NCI-H2196 (cell line): ENCODE measurements around the gene DSC3.

Source experiments
- DNase-seq: peaks from one replicate; lab custom pipeline; 2025; ENCODE audit not compliant: unreplicated experiment; lab: John Stamatoyannopoulos, UW

The DSC3 gene

DNA sequence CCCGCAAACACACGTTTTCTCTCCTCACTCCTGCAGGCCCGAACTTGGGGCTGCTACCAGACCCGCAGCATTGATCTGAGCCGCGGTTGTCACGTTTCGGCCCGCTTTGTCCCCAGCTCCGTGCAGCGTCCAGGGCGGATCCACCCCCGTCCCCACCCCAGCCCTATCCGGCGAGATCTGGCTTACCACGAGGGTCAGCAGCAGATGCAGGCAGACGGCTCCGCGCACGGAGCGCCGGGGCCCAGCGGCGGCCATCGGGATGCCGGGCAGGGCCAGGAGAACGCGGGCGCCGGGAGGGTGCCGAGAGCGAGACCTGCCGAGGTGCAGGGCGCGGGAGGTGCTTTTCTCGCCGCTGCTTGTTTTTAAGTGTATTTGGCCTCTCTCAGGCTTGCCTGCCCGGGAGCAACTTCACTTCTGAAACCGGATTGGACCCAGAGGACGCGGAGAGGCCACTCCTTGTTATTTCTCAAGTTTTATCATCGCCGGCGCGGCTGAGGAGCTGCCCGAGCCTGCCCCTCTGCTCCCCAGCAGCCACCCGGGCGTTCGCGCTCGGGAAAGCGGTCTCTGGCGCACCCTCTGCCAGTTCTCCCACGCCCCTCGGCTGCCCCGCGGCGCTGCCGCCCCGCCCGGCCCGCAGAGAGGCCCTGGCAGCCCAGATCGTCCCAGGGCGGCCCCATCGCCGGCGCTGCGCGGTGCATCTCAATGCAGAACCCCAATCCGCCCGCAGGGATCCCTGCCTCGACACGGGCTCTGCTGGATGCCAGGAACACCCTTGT lies at the start of gene DSC3:
TSS of gene DSC3 (minus strand) at position 337 of the 776 bp plus-strand sequence. CDS start at position 255, 82 bp downstream.
- no peak for DNase-seq

DNA sequence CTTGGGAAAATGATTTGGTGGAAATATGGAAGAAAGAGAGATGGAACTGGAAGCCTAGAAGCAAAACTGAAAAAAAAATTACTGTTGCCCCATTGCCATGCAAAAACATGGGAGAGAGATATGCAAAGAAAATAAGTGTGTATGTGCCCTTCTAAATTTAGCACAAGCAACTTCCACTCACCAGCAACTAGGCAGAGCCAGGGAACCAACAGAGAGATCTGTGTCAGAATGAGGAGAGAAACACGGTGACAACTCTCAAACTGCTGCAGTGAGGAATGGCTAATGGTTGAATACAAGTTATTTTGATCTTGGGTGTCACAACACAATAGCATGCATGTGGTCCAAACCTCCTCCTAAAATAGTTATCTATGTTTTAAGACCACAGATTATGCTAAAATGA lies 48.8 kb upstream of the DSC3 start:
- no peak for DNase-seq

DNA sequence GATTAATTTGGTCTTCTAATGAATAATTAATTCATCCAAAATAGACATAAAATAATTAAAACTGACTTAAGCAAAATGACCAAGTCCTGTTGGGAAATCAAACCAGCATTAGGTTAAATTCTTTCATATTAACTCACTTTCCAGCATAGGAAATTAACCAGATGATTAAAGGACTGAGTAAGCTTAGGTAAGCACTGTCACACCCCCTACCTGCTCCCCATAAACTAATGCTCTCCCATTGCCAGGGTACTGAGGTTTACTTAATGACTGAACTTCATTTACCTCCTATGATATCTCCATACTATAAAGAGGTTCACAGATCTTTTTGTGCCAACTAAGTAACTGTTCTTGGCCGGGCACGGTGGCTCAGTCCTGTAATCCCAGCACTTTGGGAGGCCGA lies 46.0 kb upstream of the DSC3 start:
- DNase-seq = no peak

- no peak for DNase-seq
These were observed 37.4 kb upstream of the DSC3 start for GRCh38 chr18:31079973-31080372.

DNA sequence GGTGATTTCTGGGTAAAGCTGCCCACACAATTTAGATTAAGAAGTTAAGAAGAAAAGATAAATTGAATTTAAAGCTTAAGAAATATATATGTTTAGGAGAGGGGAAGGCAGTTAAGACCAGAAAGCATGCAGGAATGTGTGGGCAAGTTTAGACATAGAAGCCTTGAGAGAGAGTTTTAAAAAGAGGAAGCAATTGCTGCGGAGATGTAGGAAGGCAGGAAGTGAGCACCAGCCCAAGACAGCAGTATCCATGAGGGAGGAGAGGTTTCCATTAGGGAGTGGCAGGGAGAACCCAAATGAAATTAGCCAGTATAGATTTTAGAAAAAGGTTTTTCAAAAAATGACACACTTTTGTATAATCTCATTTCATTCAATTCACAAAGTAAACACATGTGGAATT lies 35.3 kb upstream of the DSC3 start:
- DNase-seq = no peak

GRCh38 chr18:31072175-31072574 lies 29.6 kb upstream of the DSC3 start:
- no peak for DNase-seq

DNA sequence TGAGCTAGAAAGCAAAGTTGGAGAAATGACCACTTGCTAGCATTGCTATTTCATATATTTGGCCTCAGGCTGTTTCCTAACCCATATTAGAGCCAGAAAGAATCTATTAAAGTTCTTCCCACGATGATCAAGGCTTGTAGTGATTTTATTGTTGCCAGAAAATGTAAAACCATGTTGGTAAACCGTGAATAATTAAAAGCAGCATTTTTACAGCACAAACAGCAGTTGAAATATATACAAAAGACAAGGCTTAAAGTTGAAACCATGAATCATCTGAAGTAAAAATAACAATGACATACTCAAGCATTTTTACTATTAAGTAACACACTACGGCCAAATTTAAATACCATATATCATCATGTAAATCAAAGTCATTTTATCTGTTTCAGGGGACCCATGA lies 27.7 kb upstream of the DSC3 start:
- no peak for DNase-seq

DNA sequence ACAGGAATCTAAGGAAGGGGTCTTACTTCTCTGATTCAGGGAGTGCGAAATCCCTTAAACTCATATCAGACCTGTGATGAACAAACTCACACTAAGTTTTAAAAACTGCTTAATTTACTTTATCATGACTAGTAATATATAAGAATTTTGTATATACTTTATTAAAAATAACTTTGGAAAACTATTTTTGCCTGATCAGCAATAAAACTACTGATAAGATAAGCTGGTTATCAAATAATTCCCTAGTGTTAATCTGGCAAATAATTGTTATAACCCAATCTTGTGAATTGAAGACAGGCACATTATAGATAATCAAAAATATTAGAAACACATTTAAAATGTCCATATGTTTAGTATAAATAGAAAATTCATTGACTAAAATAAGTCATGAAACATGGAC lies 23.7 kb upstream of the DSC3 start:
- DNase-seq = no peak

GRCh38 chr18:31065036-31065773 lies 22.7 kb upstream of the DSC3 start:
- DNase-seq = no peak

DNA sequence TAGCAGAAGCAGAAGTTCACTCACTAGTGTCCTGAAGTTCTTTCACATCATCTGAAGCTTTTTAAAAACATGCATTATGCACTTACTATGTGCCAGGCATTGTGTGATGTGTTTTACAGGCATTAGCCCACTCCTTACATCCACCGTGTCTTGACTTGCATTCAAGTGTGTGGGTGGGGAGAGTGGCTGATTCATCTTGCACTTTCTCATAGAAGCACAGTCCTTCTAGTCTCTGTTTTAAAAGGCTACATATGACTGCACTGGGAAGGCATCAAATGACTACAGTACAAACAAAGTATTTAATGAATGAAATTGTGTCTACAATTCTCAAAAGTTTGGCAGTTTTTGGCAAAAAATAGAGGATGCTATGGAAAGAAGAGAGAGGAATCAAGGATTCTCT lies 21.6 kb upstream of the DSC3 start:
- no peak for DNase-seq

- DNase-seq = no peak
These were observed 19.4 kb upstream of the DSC3 start for GRCh38 chr18:31061945-31062344.

DNA sequence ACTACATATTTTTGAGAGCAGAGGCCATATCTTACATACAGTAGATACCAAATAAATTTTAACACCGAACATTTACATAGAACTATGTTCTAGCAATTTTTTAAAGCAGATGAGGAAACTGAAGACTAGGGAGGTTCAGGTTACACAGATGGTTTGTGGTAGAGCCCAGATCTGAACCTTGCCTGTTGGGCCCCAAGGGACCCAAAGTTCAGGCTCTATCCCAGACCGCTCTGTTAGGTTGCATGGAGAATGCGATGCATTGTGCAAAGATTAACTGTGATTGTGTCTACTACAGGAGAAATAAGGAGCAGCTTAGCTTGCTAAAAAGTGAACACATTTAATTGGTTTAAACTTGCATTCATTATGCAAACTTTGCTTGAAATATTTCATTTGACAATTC lies 16.4 kb upstream of the DSC3 start:
- DNase-seq = no peak

DNA sequence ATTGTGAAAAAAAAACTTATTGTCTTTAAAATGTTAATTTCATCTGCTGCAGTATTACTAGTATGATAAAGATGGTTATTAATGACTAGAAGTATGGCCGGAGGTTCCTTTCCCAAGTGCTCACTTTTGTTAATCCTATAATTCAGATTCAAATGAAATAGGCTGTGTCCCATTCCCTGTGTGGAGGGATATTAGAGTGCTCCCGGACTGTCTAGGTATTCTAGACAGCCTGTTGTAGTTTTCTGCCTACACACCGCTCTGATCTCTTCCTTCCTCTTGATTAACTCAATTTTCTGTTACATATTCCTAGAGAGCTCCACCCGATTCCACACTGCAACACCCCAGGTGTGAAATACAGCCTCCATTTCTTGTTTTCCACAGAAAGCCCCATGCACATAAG lies 15.4 kb upstream of the DSC3 start:
- no peak for DNase-seq

DNA sequence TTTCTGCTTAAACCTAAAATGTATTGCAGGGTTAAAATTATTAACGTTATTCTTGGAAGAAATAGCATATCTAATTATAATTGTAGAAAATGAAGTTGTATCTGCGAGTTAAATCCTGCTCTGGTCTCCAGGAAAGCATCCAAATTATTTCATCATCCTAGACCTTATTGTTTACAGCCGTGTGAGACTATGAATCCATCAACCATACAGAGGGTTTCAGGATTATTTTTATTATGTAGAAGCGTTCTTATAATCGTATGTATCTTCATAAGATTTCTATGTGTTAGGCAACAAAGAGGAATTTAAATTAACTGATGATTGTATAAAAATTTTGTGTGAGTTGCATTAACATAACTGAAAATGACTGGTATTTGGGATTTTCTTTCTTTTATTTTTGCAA lies 14.5 kb upstream of the DSC3 start:
- no peak for DNase-seq

GRCh38 chr18:31056296-31056695 lies 13.8 kb upstream of the DSC3 start:
- no peak for DNase-seq

GRCh38 chr18:31050635-31051034 lies 8.1 kb upstream of the DSC3 start:
- no peak for DNase-seq

DNA sequence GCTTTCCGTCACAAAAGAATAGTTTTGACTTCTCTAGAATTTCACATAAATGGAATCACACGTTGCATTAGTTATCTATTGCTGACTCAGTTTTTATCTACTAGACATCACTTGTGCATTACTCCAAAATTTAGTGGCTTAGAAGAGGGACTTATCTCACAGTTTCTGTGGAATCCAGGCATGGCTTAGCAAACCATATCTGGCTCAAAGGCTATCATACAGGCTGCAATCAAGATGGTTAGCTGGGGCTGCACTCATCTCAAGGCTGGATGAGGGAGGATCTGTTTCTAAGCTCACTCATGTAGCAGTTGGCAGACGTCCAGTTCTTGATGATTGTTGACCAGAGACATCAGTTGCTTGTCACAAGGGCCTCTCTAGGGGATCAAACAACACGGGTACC lies 6.6 kb upstream of the DSC3 start:
- no peak for DNase-seq

DNA sequence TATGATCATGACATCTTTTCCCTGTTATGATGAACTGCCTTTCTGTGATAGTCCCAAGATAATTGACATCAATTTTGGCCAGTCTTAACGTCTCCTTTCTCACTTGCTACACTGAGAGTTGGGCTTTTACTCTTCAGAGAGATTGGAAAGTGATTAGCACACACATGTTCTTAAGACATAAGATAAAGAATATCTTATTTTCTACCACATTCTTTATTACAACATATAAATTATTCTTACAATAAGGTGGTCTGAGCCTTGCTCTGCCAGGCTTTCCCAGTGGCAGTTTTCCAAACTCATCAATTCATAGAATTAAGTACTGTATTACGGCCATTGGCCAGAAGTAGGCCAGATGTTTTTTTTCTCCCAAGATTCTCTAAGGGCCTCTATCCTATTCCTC lies 5.7 kb upstream of the DSC3 start:
- no peak for DNase-seq

GRCh38 chr18:31046916-31047315 lies 4.4 kb upstream of the DSC3 start:
- DNase-seq = no peak

DNA sequence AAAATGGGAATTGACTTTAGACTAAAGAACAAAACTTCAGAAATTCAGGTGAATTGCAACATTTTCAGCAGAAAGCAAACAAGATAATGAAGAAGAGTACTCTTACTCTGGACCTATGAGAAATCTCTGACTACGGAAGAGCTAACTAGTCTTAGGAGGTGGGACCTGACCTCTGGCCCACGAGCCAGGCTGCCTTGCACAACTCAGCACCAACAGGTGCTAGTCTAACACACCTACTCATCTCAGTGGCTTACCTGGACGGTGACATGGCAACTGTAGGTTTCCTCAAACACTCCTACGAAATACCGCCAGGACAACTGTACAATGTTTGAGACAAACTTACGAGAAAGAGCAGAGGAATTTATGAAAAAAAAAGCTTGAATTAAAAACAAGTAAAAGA lies 3.1 kb upstream of the DSC3 start:
- DNase-seq = no peak

DNA sequence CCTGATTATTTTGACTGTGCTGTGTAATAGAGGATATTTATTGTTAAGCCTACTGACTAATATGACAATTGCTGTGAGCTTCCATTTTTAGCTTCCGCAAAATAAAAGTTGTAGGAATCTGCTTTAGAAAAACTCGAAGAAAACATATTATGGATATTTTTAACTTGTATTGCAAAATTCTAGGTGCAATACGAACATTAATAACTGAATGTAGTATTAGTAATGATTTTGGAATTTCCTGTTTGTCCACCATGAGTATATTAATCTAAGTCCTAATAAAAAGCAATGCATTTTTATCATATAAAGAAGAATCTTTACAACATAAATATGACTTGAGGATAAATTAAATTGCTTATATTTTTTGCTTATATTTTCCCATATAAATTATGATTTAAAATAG lies 2.4 kb upstream of the DSC3 start:
- DNase-seq = no peak

DNA sequence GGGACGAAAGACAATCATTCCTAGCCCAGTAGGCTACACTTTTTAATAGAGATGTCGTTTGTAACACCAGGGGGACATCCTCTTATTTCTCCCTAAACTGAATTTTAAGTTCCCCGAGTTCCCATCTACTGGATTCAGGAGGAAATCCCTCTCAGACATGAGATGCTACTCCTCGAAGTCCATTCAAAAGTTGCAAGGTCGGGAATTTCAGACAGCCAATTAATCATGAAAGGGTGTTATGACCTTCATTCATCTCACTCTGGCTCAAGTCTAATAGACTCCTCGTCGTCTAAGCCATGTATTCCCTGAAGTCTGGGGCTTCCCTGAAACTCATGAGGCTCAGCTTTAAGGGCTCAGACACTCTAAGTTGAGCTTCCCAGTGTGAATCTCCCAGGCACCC lies 1.2 kb upstream of the DSC3 start:
- no peak for DNase-seq

DNA sequence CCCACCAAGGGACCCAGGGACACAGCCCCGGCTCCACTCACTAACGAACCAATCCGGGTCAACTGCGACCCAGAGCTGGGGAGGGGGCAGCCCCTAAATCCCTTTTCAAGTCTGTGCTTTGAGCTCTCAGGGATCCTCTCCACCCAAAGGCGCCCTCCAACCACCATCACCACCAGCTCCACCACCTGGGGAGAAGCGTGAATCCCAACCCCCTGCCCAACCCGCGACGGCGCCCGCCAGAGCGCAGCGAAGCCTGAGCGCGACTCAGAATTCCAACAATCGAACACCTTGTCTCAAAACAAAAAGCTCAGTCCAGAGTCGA lies 497 bp downstream of the DSC3 start:
- DNase-seq = no peak
